ENCODE measurements around the gene HTR2B.
"Not testable (repeated sequence)": the region's sequence is repeated elsewhere in the genome, so short reads cannot be mapped to it uniquely, and the experiment has no call there.

HTR2B gene

GRCh38 chr2:231093933-231094332, 30.9 kb downstream of the HTR2B start:
- no peak for DNase-seq (ENCODE audit: low spot score)

- no peak for DNase-seq (ENCODE audit: low spot score)
Observed at GRCh38 chr2:231088754-231089153, 36.1 kb downstream of the HTR2B start.

DNA sequence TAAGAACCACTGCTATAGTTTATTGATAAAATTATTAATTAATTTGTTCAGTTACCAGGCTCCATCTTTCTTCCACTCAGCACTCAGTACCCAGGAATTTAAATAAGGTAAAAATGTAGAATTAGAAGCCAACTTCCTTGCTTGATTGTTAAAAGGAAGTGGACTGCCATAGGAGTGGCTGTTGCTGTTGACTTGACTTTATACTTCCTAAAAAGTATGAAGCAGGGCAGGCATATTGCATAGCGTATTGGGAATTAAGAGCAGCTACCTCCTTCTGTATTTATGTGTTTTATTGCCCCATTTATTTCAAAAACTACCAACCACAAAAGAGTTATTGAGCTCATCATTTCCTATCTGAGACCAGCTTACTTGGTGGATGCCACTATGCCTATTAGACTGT, 40.3 kb downstream of the HTR2B start:
- no peak for DNase-seq (ENCODE audit: low spot score)

DNA sequence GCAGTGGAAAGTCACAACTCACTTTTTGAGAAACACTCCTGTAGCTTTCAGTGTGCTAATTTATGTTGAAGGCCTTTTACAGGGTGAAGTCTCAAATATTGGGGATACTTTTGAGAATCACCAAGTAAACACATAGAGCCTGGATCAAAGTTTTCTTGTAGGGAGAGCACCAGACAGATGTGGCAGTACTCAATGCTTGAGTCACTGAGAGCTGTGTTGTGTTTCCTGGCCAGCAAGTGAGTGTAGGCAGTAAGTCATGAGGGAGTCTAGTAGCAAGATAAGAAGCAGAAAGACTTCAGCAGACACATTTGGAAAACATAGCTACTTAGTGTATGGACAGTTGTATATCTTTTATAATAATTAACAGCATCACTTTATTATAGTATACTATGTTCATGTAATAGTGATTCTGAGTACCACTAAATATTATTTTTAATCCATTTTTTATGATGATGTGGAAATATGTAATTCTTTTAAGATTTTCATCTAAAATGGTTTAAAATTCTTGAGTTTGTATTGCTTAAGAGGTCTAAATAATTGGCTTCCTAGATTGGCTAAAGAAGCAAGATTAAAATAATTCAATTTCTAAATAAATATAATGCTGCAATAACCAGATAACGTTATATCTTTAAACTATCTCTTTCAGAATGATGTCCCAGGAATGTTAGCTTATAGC, 55.3 kb downstream of the HTR2B start:
- DNase-seq (ENCODE audit: low spot score) = peak; percentile 80

- peak; percentile 81 for DNase-seq (ENCODE audit: low spot score)
Observed at GRCh38 chr2:231068525-231069222, 56.2 kb downstream of the HTR2B start.

GRCh38 chr2:231067531-231067930, 57.3 kb downstream of the HTR2B start:
- DNase-seq (ENCODE audit: low spot score) = not testable (repeated sequence)

DNA sequence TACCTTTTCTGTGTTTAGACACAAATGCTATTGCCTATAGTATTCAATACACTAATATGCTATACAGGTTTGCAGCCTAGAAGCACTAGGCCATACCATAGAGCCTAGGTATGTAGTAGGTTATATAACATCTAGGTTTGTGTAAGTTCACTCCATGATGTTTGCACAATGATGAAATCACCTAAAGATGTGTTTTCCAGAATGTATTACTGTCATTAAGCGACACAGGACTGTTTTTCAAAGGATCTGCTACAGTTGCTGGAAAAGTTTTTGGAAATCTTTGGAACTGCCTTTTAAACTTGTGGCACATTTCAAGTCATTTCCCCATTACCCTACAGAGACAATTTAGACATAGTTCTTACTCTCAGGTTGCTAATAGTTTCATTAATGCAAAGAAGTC, 58.9 kb downstream of the HTR2B start:
- DNase-seq (ENCODE audit: low spot score) = no peak

- DNase-seq (ENCODE audit: low spot score) = no peak
Observed at GRCh38 chr2:231063347-231063746, 61.5 kb downstream of the HTR2B start.

DNA sequence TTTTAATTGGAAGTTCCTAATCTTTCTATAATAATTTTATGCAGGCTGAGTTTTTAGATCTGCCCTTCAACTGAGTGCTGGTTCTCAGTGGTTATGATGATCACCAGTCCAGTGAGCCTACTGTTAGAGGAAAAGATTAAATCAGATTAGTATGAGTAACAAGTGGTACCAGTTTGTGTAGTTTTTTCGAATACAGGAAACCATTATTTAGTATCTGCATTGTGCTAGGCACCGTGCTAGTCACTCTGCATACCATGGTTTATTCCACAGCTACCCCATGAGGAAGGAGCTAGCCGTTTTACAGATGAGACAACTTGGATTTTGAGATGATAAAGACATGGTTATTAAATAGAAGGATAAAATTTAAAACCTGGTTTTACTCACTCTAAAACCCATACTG, 62.1 kb downstream of the HTR2B start:
- no peak for DNase-seq (ENCODE audit: low spot score)

DNA sequence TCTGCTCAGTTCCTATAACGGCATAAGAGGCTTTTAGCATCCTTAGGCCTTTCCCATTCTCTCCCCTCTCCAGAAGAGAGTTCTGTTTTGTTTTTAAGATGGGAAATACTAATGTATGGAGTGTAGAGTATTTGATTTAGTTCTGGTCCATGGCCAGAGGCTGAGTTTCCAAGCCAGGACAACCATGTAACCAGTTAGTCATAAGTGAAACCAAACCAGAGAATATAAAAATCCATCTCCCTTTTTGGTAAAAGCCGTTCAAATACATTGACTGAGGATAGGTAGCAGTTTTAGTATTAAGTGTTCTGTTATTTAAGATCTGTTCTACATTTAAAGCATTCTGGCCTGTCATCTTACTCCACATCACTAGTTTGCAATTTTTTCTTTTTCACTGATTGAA, 65.1 kb downstream of the HTR2B start:
- no peak for DNase-seq (ENCODE audit: low spot score)

DNA sequence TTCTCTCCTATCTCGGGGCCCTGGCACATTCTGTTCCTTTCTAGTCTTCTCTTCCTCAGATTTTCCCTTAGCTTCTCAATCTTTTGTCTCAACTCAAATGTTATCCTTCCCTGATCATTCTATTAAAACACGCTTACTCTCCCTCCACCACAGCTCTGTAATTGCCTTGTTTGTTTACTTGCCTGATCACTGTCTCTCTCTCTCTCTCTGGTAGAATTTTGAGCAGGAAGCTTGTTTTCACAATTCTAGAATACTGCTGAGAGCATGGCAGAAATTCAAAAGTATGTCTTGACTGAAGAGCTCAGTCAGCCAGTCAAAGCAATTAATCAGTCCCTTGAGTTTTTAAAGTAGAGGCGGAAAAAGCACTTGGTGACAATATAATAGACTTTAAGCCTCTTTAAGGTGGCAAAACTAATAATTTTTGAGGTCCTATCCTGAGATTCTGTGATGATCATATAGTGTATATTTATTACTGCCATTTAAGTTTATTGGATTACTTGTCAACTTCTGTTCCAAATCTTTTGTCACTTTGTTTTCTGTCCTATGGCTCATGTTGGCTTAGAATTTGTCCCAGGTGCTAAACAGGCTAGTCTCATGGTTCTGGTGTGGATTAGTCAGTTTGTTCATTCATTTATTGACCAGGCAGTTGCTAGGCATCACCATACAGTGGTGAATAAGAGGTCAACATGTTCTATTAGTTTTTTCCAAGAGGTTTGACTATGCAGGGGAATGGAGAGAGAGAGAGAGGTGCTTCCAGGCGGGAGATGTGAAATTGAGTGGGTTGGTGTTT, 65.9 kb downstream of the HTR2B start:
- peak; percentile 79 for DNase-seq (ENCODE audit: low spot score)

All from RKO (cell line).